NCI-H2227 (cell line): Measurements from ENCODE around the gene ZNF263.

Experiments
- DNase-seq: peaks from one replicate; lab custom pipeline; 2025; ENCODE audit not compliant: unreplicated experiment; lab: John Stamatoyannopoulos, UW

The ZNF263 gene

GRCh38 chr16:3282730-3283542 is at the start of gene ZNF263:
ZNF263 (plus strand) TSS chr16:3283491; CDS start chr16:3283819, 328 bp downstream.
- DNase-seq = peak; percentile 98

- no peak for DNase-seq
Measured at GRCh38 chr16:3234543-3234856, 48.8 kb upstream of the ZNF263 start.

- DNase-seq = peak; percentile 96
Measured at GRCh38 chr16:3234857-3235561, 48.3 kb upstream of the ZNF263 start, which contains the start of gene ZNF200. ZNF200 (minus strand) TSS chr16:3235158; CDS start chr16:3233755, 1,403 bp downstream.

- DNase-seq = peak; percentile 31
Measured at GRCh38 chr16:3235856-3236669, 47.2 kb upstream of the ZNF263 start.

GRCh38 chr16:3241761-3242160 is 41.5 kb upstream of the ZNF263 start:
- DNase-seq = no peak

- no peak for DNase-seq
Measured at GRCh38 chr16:3242709-3243108, 40.6 kb upstream of the ZNF263 start.

GRCh38 chr16:3243882-3244281 is 39.4 kb upstream of the ZNF263 start:
- no peak for DNase-seq

- no peak for DNase-seq
Measured at GRCh38 chr16:3246002-3246401, 37.3 kb upstream of the ZNF263 start.

- no peak for DNase-seq
Measured at GRCh38 chr16:3246876-3247275, 36.4 kb upstream of the ZNF263 start.

GRCh38 chr16:3248596-3248995 is 34.7 kb upstream of the ZNF263 start:
- DNase-seq = no peak

- DNase-seq = no peak
Measured at GRCh38 chr16:3249020-3249419, 34.3 kb upstream of the ZNF263 start.

GRCh38 chr16:3249451-3249850 is 33.8 kb upstream of the ZNF263 start:
- DNase-seq = no peak

- DNase-seq = no peak
Measured at GRCh38 chr16:3252967-3253366, 30.3 kb upstream of the ZNF263 start.

- DNase-seq = no peak
Measured at GRCh38 chr16:3254309-3254708, 29.0 kb upstream of the ZNF263 start.

- DNase-seq = no peak
Measured at GRCh38 chr16:3256146-3256865, 27.0 kb upstream of the ZNF263 start, which contains the start of gene MEFV. MEFV (minus strand) TSS chr16:3256633; CDS start chr16:3256587, 46 bp downstream.

GRCh38 chr16:3256866-3257465 is 26.3 kb upstream of the ZNF263 start:
- DNase-seq = no peak

- DNase-seq = no peak
Measured at GRCh38 chr16:3259836-3260235, 23.5 kb upstream of the ZNF263 start.

- no peak for DNase-seq
Measured at GRCh38 chr16:3262517-3262916, 20.8 kb upstream of the ZNF263 start.

- peak; percentile 99 for DNase-seq
Measured at GRCh38 chr16:3264137-3265036, 18.9 kb upstream of the ZNF263 start.
